Measurements from ENCODE around the gene MRPL34.

MRPL34 gene

DNA sequence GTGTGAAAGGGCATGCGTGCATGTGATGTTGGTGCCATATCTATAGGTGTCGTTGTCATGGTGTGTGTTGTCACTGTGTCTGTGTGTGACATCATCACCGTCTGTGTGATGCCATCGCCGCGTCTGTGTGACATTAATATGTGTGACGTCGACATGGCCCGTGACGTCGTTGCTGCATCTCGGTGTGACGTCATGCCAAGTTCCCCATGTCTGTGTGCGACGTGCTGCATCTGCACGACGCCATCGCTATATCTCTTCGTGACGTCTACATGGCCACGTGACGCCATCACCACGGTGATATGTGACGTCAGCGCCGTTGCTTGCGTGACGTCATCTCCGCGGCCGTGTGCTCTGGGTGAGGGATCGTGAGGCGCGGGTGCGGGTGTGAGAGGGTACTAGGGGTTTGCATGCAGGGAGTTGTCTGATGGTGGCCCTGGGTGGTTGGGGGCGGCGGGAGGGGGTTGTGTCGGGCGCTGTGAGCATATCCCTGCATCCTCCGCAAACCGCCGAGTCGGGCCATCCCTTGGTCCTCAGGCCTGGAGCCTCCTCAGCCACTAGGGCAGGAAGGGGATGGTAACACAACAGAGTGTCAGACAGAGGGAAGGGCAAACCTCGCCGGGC lies 46.3 kb downstream of the MRPL34 start:
- H3K27ac ChIP-seq, result no peak overlapping the region
- TF ChIP-seq, protein P1, sequence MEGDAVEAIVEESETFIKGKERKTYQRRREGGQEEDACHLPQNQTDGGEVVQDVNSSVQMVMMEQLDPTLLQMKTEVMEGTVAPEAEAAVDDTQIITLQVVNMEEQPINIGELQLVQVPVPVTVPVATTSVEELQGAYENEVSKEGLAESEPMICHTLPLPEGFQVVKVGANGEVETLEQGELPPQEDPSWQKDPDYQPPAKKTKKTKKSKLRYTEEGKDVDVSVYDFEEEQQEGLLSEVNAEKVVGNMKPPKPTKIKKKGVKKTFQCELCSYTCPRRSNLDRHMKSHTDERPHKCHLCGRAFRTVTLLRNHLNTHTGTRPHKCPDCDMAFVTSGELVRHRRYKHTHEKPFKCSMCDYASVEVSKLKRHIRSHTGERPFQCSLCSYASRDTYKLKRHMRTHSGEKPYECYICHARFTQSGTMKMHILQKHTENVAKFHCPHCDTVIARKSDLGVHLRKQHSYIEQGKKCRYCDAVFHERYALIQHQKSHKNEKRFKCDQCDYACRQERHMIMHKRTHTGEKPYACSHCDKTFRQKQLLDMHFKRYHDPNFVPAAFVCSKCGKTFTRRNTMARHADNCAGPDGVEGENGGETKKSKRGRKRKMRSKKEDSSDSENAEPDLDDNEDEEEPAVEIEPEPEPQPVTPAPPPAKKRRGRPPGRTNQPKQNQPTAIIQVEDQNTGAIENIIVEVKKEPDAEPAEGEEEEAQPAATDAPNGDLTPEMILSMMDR (conservative IDR thresholded peaks at IDR 0.05), result no peak

DNA sequence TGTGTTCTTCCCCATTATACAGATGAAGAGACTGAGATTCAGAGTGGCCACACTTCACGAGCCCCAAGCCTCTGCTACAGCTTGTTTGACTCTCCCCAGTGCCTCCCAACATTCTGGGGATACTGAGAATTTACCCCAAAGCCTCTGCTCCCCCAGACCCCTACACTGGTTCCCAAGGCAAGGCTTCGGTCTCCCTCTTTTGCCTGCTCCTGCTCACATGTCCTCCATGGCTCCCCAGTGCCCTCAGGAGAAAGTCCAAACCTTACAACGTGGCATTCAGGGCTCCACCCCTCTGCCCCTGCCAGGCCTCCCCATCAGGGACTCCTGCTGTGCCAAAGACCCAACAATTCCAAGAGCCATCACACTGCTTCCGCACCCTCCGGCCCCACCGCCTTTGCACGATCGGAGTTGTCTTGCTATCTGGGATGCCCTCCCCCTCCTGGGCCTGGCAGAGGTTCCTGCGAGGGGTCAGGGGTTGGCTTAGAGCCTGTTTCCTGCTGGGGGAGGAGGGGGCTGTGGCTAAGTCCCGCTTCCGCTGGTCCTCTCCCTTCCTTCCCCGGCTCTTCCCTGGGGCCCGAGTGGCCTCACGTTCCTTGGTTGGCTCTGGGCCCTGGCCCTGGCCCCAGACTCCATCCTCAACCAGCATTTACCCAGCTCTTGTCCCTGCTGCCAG lies 47.1 kb downstream of the MRPL34 start:
- TF ChIP-seq, protein P1 (conservative IDR thresholded peaks at IDR 0.05), result no peak
- no peak overlapping the region for H3K27ac ChIP-seq

DNA sequence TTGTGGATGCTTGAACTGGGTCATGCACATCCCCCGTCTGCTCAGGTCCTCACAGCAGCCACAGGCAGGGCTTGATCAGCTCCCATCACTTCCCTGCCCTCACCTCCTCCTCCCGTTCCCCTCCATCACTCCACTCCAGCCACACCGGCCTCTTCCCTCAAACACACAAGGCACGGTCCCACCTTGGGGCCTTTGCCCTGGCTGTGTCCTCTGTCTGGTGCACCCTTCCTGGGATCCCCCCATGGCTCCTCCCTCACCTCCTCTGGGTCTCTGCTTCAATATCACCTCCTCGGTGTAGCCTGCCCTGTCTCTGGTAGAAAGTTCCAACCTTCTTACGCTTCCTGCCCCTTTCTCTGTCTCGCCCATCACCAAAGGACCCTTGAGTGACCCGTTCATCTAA lies 47.7 kb downstream of the MRPL34 start:
- no peak overlapping the region for H3K27ac ChIP-seq
- TF ChIP-seq, protein P1 (conservative IDR thresholded peaks at IDR 0.05), result no peak

Data from VCaP (cell line).